Gastroesophageal sphincter (tissue), 3 donors: ENCODE results near the gene RANBP3L.

Experiments used
- POLR2A ChIP-seq, 2 donors: fragments of 450-650 bp; IDR thresholded peaks; one replicate each; pipeline ENCODE4 v1.6.1; 2017; ENCODE audit warnings: antibody characterized with exemption in 2 of 2, mild to moderate bottlenecking in 2 of 2, moderate library complexity in 1 of 2
- POLR2AphosphoS5 ChIP-seq: sonication (generic); formaldehyde crosslinking; IDR thresholded peaks from one replicate; pipeline ENCODE4 v1.6.1; 2017; ENCODE audit warnings: antibody characterized with exemption
- TF ChIP-seq, protein P1 (sequence below), 4 experiments: fragments of 200-600 bp in 2 of 4; fragments of 450-650 bp in 2 of 4; sonication (generic) in 1 of 4; IDR thresholded peaks; one replicate each; pipeline ENCODE4 v1.5.1; 2017 to 2019; ENCODE audit warnings: antibody characterized with exemption in 4 of 4, mild to moderate bottlenecking in 2 of 4, moderate library complexity in 2 of 4

- TF ChIP-seq POLR2A (IDR thresholded peaks at IDR 0.05) (no peak), POLR2AphosphoS5 (no peak)
- TF ChIP-seq, protein P1, sequence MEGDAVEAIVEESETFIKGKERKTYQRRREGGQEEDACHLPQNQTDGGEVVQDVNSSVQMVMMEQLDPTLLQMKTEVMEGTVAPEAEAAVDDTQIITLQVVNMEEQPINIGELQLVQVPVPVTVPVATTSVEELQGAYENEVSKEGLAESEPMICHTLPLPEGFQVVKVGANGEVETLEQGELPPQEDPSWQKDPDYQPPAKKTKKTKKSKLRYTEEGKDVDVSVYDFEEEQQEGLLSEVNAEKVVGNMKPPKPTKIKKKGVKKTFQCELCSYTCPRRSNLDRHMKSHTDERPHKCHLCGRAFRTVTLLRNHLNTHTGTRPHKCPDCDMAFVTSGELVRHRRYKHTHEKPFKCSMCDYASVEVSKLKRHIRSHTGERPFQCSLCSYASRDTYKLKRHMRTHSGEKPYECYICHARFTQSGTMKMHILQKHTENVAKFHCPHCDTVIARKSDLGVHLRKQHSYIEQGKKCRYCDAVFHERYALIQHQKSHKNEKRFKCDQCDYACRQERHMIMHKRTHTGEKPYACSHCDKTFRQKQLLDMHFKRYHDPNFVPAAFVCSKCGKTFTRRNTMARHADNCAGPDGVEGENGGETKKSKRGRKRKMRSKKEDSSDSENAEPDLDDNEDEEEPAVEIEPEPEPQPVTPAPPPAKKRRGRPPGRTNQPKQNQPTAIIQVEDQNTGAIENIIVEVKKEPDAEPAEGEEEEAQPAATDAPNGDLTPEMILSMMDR (IDR thresholded peaks at IDR 0.05) = no peak
Observed at GRCh38 chr5:36215910-36216309, 85.8 kb downstream of the RANBP3L start.
